Spleen (tissue), 11 donors: ENCODE measurements around the gene EFCAB8. TPM values are rescaled to one million over a fixed set of nuclear protein-coding genes. Genes with fewer than 3 reads are reported as not detected.

Experiments used
- DNase-seq: peaks from one replicate; pipeline ENCODE4 v3.0.0-alpha.2; 2020
- H3K27ac ChIP-seq, 8 donors: fragments of 200-600 bp; sonication (generic) in 7 of 8; 1 replicate in 4 of 8; 2 replicates in 4 of 8; pipeline versions ENCODE4 v1.5.0 to v1.8.0; 2016 to 2021; ENCODE audit warnings: inconsistent platforms in 4 of 8, mild to moderate bottlenecking in 4 of 8, moderate library complexity in 1 of 8
- H3K27me3 ChIP-seq, 7 donors: fragments of 200-600 bp; sonication (generic) in 6 of 7; replicated peaks in 1 of 7; 1 replicate in 4 of 7; 2 replicates in 3 of 7; pipeline versions ENCODE4 v1.5.0 to v1.8.0; 2016 to 2021; ENCODE audit warnings: inconsistent platforms in 3 of 7, mild to moderate bottlenecking in 1 of 7
- H3K36me3 ChIP-seq, 6 donors: fragments of 200-600 bp; sonication (generic) in 5 of 6; 1 replicate in 4 of 6; 2 replicates in 2 of 6; pipeline versions ENCODE4 v1.5.0 to v1.8.0; 2016 to 2021; ENCODE audit warnings: inconsistent platforms in 2 of 6
- H3K4me1 ChIP-seq, 6 donors: fragments of 200-600 bp; sonication (generic) in 5 of 6; 1 replicate in 3 of 6; 2 replicates in 3 of 6; pipeline versions ENCODE4 v1.5.0 to v1.8.0; 2016 to 2021; ENCODE audit warnings: inconsistent platforms in 3 of 6
- H3K4me3 ChIP-seq, 8 donors: fragments of 200-600 bp; sonication (generic) in 7 of 8; 1 replicate in 4 of 8; 2 replicates in 4 of 8; pipeline versions ENCODE4 v1.5.0 to v1.8.0; 2016 to 2021; ENCODE audit warnings: inconsistent platforms in 4 of 8, mild to moderate bottlenecking in 4 of 8, moderate library complexity in 2 of 8
- H3K9me3 ChIP-seq, 8 donors: fragments of 200-600 bp; sonication (generic) in 7 of 8; 1 replicate in 4 of 8; 2 replicates in 4 of 8; pipeline versions ENCODE4 v1.5.0 to v1.8.0; 2016 to 2021; ENCODE audit warnings: inconsistent platforms in 4 of 8
- POLR2A ChIP-seq, 3 donors: fragments of 450-650 bp; IDR thresholded peaks; one replicate each; pipeline ENCODE4 v1.5.1; 2017; ENCODE audit warnings: antibody characterized with exemption in 3 of 3, mild to moderate bottlenecking in 1 of 3
- POLR2AphosphoS5 ChIP-seq, 3 donors: sonication (generic); formaldehyde crosslinking; IDR thresholded peaks; one replicate each; pipeline ENCODE4 v1.5.1; 2017; ENCODE audit warnings: antibody characterized with exemption in 3 of 3
- WGBS, 5 donors: extraction: QIAGEN DNeasy Blood & Tissue Kit in 3 of 5; methylation state at CpG; one replicate each; pipeline versions ENCODE4 v1.1.5 to v1.1.7; 2013 to 2018; 5-methylcytosine and 5-hydroxymethylcytosine counted together
- intact Hi-C: fragments of 100-400 bp; cut with DNase I; formaldehyde crosslinking; loops from one replicate; pipeline ENCODE4 v1.15.0; 2023; ENCODE audit warnings: low total_unique reads
- polyA plus RNA-seq, 3 donors: library from polyadenylated mRNA; stranded (reverse); fragments of 200-250 nt; gene quantifications; one replicate each; pipeline ENCODE4 v1.2.1, GENCODE V29; 2013
- total RNA-seq, 7 donors: library from RNA; depleted of rRNA in 3 of 7; stranded (reverse); fragments of >200 nt in 3 of 7; fragmentation: NEBNext Ultra II Directional in 4 of 7; extraction: Animal tissue kit (Norgen Biotek cat#: 25700) in 4 of 7; gene quantifications; one replicate each; pipeline versions ENCODE4 v1.1.0 to v1.2.1, GENCODE V29; 2016 to 2021
- TF ChIP-seq, protein P1 (sequence below), 11 experiments: fragments of 200-600 bp in 7 of 11; fragments of 450-650 bp in 4 of 11; sonication (generic) in 4 of 11; IDR thresholded peaks in 8 of 11; conservative IDR thresholded peaks in 3 of 11; 1 replicate in 7 of 11; 2 replicates in 4 of 11; pipeline versions ENCODE4 v1.4.0 to v1.8.0; 2016 to 2021; ENCODE audit warnings: antibody characterized with exemption in 11 of 11, inconsistent platforms in 4 of 11, mild to moderate bottlenecking in 1 of 11
- donor health status: healthy with polysubstance abuse.
- donor health status: DM: no; HTN: no; CAD: no; lungs with moderate emphysema.
- donor health status: DM: no; HTN: no; CAD: no.
- donor health status: Bipolar disorder and iron deficiency.
- donor health status: healthy.
- donor health status: DM: no; HTN: no; CAD: no.
- donor health status: DM: yes; HTN: yes; CAD: no.

The EFCAB8 gene
- total and polyA plus RNA-seq, 10 donors = 0.06 to 4.2 (median 1.0) TPM

- H3K9me3 ChIP-seq = no peaks in the 10 kb centered on the region
- no peak overlapping the region for H3K27ac ChIP-seq
- H3K4me1 ChIP-seq = peaks cover 0 to 7% (median 2%) of the 10 kb centered on the region in 6 donors
- H3K36me3 ChIP-seq = no peaks in the 10 kb centered on the region
- WGBS, 5 donors = 66 to 85% (median 84%) methylated on average over 4 to 13 of the region's 13 CpGs
- no peak for TF ChIP-seq POLR2AphosphoS5 (IDR thresholded peaks at IDR 0.05)
- no peak for TF ChIP-seq POLR2A (IDR thresholded peaks at IDR 0.05)
- TF ChIP-seq, protein P1, sequence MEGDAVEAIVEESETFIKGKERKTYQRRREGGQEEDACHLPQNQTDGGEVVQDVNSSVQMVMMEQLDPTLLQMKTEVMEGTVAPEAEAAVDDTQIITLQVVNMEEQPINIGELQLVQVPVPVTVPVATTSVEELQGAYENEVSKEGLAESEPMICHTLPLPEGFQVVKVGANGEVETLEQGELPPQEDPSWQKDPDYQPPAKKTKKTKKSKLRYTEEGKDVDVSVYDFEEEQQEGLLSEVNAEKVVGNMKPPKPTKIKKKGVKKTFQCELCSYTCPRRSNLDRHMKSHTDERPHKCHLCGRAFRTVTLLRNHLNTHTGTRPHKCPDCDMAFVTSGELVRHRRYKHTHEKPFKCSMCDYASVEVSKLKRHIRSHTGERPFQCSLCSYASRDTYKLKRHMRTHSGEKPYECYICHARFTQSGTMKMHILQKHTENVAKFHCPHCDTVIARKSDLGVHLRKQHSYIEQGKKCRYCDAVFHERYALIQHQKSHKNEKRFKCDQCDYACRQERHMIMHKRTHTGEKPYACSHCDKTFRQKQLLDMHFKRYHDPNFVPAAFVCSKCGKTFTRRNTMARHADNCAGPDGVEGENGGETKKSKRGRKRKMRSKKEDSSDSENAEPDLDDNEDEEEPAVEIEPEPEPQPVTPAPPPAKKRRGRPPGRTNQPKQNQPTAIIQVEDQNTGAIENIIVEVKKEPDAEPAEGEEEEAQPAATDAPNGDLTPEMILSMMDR (IDR thresholded peaks at IDR 0.05 in 8 of 11, conservative IDR thresholded peaks at IDR 0.05 in 3 of 11) = no peak
- no peak overlapping the region for H3K4me3 ChIP-seq
- H3K27me3 ChIP-seq = no peaks in the 10 kb centered on the region
- intact Hi-C loops = no loop called here
- peak; percentile 51 for DNase-seq
Observed at GRCh38 chr20:32906871-32907495, 48.3 kb downstream of the EFCAB8 start.

DNA sequence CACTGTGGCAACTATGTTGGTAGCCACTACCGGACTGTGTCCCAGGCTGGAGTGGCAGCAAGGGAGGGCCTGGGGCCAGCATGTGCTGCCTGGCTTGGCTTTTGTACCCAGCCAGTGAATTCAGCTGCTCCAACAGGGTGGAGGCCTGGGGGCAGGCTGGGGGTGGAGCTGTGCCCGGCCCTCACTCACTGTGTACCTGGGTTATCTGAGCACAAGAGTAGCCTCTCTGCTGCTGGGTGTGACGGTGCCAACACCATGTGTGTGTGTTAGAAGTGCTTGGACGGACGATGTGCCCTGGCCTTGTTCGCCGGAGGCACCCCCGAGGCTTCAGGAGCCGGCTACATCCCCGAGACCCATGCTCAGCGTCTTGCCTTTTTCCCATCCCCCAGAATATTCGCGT, 49.2 kb downstream of the EFCAB8 start:
- intact Hi-C loops = no loop called here
- TF ChIP-seq, protein P1 (IDR thresholded peaks at IDR 0.05 in 8 of 11, conservative IDR thresholded peaks at IDR 0.05 in 3 of 11) = no peak
- TF ChIP-seq POLR2AphosphoS5 (IDR thresholded peaks at IDR 0.05) (no peak), POLR2A (IDR thresholded peaks at IDR 0.05) (no peak)
- Histone ChIP-seq H3K4me3 (no peak overlapping the region), H3K27me3 (no peaks in the 10 kb centered on the region), H3K27ac (no peak overlapping the region), H3K36me3 (no peaks in the 10 kb centered on the region), H3K4me1 (peaks cover 0 to 2% (median 0%) of the 10 kb centered on the region in 6 donors), H3K9me3 (no peaks in the 10 kb centered on the region)
- peak; percentile 58 for DNase-seq
- 79 to 89% (median 86%) methylated on average over 13 of the region's 13 CpGs for WGBS, 5 donors

- peaks cover 0 to 1% (median 0%) of the 10 kb centered on the region in 8 donors for H3K9me3 ChIP-seq
- no peaks in the 10 kb centered on the region for H3K27me3 ChIP-seq
- H3K27ac ChIP-seq = no peak overlapping the region
- WGBS, 5 donors = 64 to 74% (median 73%) methylated on average over 15 to 19 of the region's 19 CpGs
- intact Hi-C loops = no loop called here
- DNase-seq = peak; percentile 60
- no peaks in the 10 kb centered on the region for H3K36me3 ChIP-seq
- no peaks in the 10 kb centered on the region for H3K4me1 ChIP-seq
- TF ChIP-seq, protein P1 (IDR thresholded peaks at IDR 0.05 in 8 of 11, conservative IDR thresholded peaks at IDR 0.05 in 3 of 11) = no peak
- TF ChIP-seq POLR2A (IDR thresholded peaks at IDR 0.05) (no peak), POLR2AphosphoS5 (IDR thresholded peaks at IDR 0.05) (no peak)
- no peak overlapping the region for H3K4me3 ChIP-seq
Observed at GRCh38 chr20:32908334-32909292, 49.9 kb downstream of the EFCAB8 start.

GRCh38 chr20:32909451-32909850, 50.7 kb downstream of the EFCAB8 start:
- H3K9me3 ChIP-seq = peaks cover 0 to 10% (median under 1%) of the 10 kb centered on the region in 8 donors
- no peaks in the 10 kb centered on the region for H3K36me3 ChIP-seq
- peak; percentile 36 for DNase-seq
- H3K27ac ChIP-seq = no peak overlapping the region
- no peak overlapping the region for H3K4me3 ChIP-seq
- WGBS, 5 donors = 81 to 94% (median 89%) methylated on average over 9 of the region's 9 CpGs
- H3K27me3 ChIP-seq = no peaks in the 10 kb centered on the region
- TF ChIP-seq POLR2A (IDR thresholded peaks at IDR 0.05) (no peak), POLR2AphosphoS5 (IDR thresholded peaks at IDR 0.05) (no peak)
- TF ChIP-seq, protein P1 (IDR thresholded peaks at IDR 0.05 in 8 of 11, conservative IDR thresholded peaks at IDR 0.05 in 3 of 11) = no peak
- intact Hi-C loops = no loop called here
- H3K4me1 ChIP-seq = no peaks in the 10 kb centered on the region
